Measurements from ENCODE around the gene CDH20. TPM values are rescaled to one million over a fixed set of nuclear protein-coding genes. Genes with fewer than 3 reads are reported as not detected.

The CDH20 gene
- polyA plus RNA-seq, 1 donor (not counting 4 experiments of a cell fraction or from before 2014, with no cell fraction given), result not detected

DNA sequence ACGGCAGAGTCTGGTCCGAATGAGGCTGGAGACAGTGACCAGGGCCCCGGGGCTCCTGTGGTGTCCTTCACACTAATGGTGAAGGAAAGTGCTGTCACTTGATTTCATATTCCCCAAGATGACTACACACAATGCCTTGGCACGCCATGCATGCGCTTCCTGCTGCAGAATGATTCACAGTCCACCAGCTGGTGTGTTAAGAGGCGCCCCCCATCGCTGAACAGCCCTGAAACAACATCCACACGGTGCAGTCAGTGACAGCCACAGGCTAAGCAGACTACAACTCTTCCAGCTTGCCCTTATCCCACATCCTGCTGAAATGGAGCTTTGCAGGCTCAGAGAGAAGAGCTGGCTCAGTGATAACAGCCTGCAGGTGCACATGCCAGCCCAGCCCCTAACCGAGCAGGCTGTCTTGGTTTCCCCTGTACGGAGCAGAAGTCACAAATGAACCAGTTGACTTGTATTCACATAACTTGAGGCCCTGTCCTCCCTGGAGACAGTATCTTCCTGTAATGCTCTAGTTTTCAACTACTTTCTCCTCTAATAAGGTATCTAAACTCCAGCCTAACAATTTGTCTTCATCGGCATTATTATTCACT, 24.3 kb upstream of the CDH20 start:
- H4K20me1 ChIP-seq (ENCODE audit: control insufficient read depth, extremely low read depth, insufficient read depth, low read length), result no peaks in the 10 kb centered on the region
- no peaks in the 10 kb centered on the region for H3K9me3 ChIP-seq (ENCODE audit: control insufficient read depth, low read depth, low read length)
- no peak for TF ChIP-seq EZH2 (IDR thresholded peaks at IDR 0.05; ENCODE audit: low read length)
- TF ChIP-seq, protein P1, sequence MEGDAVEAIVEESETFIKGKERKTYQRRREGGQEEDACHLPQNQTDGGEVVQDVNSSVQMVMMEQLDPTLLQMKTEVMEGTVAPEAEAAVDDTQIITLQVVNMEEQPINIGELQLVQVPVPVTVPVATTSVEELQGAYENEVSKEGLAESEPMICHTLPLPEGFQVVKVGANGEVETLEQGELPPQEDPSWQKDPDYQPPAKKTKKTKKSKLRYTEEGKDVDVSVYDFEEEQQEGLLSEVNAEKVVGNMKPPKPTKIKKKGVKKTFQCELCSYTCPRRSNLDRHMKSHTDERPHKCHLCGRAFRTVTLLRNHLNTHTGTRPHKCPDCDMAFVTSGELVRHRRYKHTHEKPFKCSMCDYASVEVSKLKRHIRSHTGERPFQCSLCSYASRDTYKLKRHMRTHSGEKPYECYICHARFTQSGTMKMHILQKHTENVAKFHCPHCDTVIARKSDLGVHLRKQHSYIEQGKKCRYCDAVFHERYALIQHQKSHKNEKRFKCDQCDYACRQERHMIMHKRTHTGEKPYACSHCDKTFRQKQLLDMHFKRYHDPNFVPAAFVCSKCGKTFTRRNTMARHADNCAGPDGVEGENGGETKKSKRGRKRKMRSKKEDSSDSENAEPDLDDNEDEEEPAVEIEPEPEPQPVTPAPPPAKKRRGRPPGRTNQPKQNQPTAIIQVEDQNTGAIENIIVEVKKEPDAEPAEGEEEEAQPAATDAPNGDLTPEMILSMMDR (optimal IDR thresholded peaks at IDR 0.05 in 1 of 3, IDR thresholded peaks at IDR 0.05 in 1 of 3, conservative IDR thresholded peaks at IDR 0.05 in 1 of 3; ENCODE audit: extremely low read depth in 1 of 3, insufficient read depth in 2 of 3, low read length in 3 of 3), result no peak
- H3K27me3 ChIP-seq (ENCODE audit: control insufficient read depth, extremely low read depth, insufficient read depth, low read length), result no peaks in the 10 kb centered on the region
- DNase-seq (ENCODE audit: low read depth, low spot score) (no peak), FAIRE-seq (no peak)
- H3K9me1 ChIP-seq (ENCODE audit: control insufficient read depth, extremely low read depth, insufficient read depth, low read length), result no peaks in the 10 kb centered on the region
- no peak overlapping the region for H3K4me3 ChIP-seq (ENCODE audit: control insufficient read depth in 2 of 3, extremely low read depth in 1 of 3, insufficient read depth in 2 of 3, low read depth in 1 of 3, low read length in 3 of 3)
- no peak overlapping the region for H3K27ac ChIP-seq (ENCODE audit: control insufficient read depth, insufficient read depth, low read length)
- no peak overlapping the region for H3K4me2 ChIP-seq (ENCODE audit: control insufficient read depth, extremely low read depth, insufficient read depth, low read depth, low read length)
- H3K36me3 ChIP-seq (ENCODE audit: control insufficient read depth in 2 of 2, extremely low read depth in 1 of 2, insufficient read depth in 2 of 2, low read length in 2 of 2), result no peaks in the 10 kb centered on the region
- H3K4me1 ChIP-seq (ENCODE audit: control insufficient read depth, extremely low read depth, insufficient read depth, low read length), result no peaks in the 10 kb centered on the region
- H3K9ac ChIP-seq (ENCODE audit: control insufficient read depth, extremely low read depth, insufficient read depth, low read length), result no peak overlapping the region
- H2AFZ ChIP-seq (ENCODE audit: control insufficient read depth, low read length), result no peak overlapping the region
- dilution Hi-C loops (cut with MboI; ENCODE audit: extremely low pct_ligation_motif_present, low sequenced_read_pairs), result no loop called here
- H3K79me2 ChIP-seq (ENCODE audit: control insufficient read depth, insufficient read depth, low read length), result no peaks in the 10 kb centered on the region

DNA sequence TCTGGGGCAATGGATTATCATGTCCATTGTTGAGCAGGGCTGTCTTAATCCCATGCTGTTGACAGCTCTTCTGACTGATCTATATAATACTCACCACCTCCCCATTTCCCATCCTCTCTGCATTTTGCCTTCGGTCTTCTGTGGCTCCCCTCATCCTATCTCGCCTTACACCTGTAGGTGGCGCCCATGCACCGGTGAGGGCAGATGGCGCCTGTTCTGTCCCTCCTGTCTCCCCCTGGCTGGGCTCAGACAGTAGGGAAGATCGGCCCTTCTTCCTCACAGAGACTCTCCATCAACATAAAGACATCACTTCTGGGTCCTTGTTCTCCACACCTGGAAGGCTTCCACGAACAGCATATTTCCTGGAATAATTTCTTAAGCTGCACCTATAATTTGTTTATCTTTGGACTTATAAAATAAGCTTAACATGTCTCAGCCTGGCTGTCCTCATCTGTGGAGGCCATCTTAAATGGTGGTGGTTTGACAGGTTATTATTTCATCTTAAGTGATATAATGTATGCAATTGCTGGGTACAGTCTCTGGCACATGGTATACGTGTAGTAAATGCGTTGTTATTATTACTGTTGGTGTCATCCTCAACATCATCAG, 10.9 kb upstream of the CDH20 start:
- H3K36me3 ChIP-seq (ENCODE audit: control insufficient read depth in 2 of 2, extremely low read depth in 1 of 2, insufficient read depth in 2 of 2, low read length in 2 of 2), result no peaks in the 10 kb centered on the region
- H3K4me3 ChIP-seq (ENCODE audit: control insufficient read depth in 2 of 3, extremely low read depth in 1 of 3, insufficient read depth in 2 of 3, low read depth in 1 of 3, low read length in 3 of 3), result no peak overlapping the region
- no peaks in the 10 kb centered on the region for H3K4me1 ChIP-seq (ENCODE audit: control insufficient read depth, extremely low read depth, insufficient read depth, low read length)
- H3K79me2 ChIP-seq (ENCODE audit: control insufficient read depth, insufficient read depth, low read length), result no peaks in the 10 kb centered on the region
- no peak for DNase-seq (ENCODE audit: low read depth, low spot score)
- no peak overlapping the region for H3K27ac ChIP-seq (ENCODE audit: control insufficient read depth, insufficient read depth, low read length)
- no peak overlapping the region for H3K9ac ChIP-seq (ENCODE audit: control insufficient read depth, extremely low read depth, insufficient read depth, low read length)
- no peaks in the 10 kb centered on the region for H3K27me3 ChIP-seq (ENCODE audit: control insufficient read depth, extremely low read depth, insufficient read depth, low read length)
- TF ChIP-seq, protein P1 (optimal IDR thresholded peaks at IDR 0.05 in 1 of 3, IDR thresholded peaks at IDR 0.05 in 1 of 3, conservative IDR thresholded peaks at IDR 0.05 in 1 of 3; ENCODE audit: extremely low read depth in 1 of 3, insufficient read depth in 2 of 3, low read length in 3 of 3), result peak; percentile 82 to 95 (median 91)
- TF ChIP-seq EZH2 (IDR thresholded peaks at IDR 0.05; ENCODE audit: low read length), result no peak
- no peak overlapping the region for H2AFZ ChIP-seq (ENCODE audit: control insufficient read depth, low read length)
- H3K4me2 ChIP-seq (ENCODE audit: control insufficient read depth, extremely low read depth, insufficient read depth, low read depth, low read length), result no peak overlapping the region
- no peak for FAIRE-seq
- H4K20me1 ChIP-seq (ENCODE audit: control insufficient read depth, extremely low read depth, insufficient read depth, low read length), result no peaks in the 10 kb centered on the region
- no peaks in the 10 kb centered on the region for H3K9me1 ChIP-seq (ENCODE audit: control insufficient read depth, extremely low read depth, insufficient read depth, low read length)
- H3K9me3 ChIP-seq (ENCODE audit: control insufficient read depth, low read depth, low read length), result no peaks in the 10 kb centered on the region
- dilution Hi-C loops (cut with MboI; ENCODE audit: extremely low pct_ligation_motif_present, low sequenced_read_pairs), result no loop called here
